H1 (cell line): ENCODE results near the gene EIF4ENIF1. TPM values are rescaled to one million over a fixed set of nuclear protein-coding genes. Genes with fewer than 3 reads are reported as not detected.

ENCODE experiments used
- BACH1 ChIP-seq: IDR thresholded peaks from 2 replicates; pipeline ENCODE4 v1.6.1; 2012; ENCODE audit warnings: low read length, improper control_type of control experiment
- CEBPB ChIP-seq: IDR thresholded peaks from 2 replicates; pipeline ENCODE4 v1.6.1; 2012; ENCODE audit warnings: low read depth, low read length
- CHD1 ChIP-seq: IDR thresholded peaks from 2 replicates; pipeline ENCODE4 v1.6.1; 2012; ENCODE audit warnings: low read depth, low read length, improper control_type of control experiment
- CREB1 ChIP-seq: IDR thresholded peaks from 2 replicates; pipeline ENCODE4 v1.6.1; 2012; ENCODE audit warnings: inconsistent platforms
- EGR1 ChIP-seq: IDR thresholded peaks from 2 replicates; pipeline ENCODE4 v1.6.1; 2011; ENCODE audit warnings: low read depth, low read length, borderline replicate concordance
- EP300 ChIP-seq, 2 experiments: IDR thresholded peaks; 1 replicate in 1 of 2; 2 replicates in 1 of 2; pipeline ENCODE4 v1.6.1; 2011 to 2012; ENCODE audit warnings: low read depth in 2 of 2, low read length in 2 of 2, mild to moderate bottlenecking in 2 of 2, borderline replicate concordance in 1 of 2, inconsistent platforms in 1 of 2, moderate library complexity in 1 of 2
- GABPA ChIP-seq: IDR thresholded peaks from 2 replicates; pipeline ENCODE4 v1.6.1; 2011; ENCODE audit warnings: mild to moderate bottlenecking, low read length, moderate library complexity, borderline replicate concordance; ENCODE audit not compliant: insufficient read depth
- HDAC6 ChIP-seq: IDR thresholded peaks from one replicate; pipeline ENCODE4 v1.7.1; 2012; ENCODE audit warnings: low read depth, mild to moderate bottlenecking, inconsistent platforms, low read length, moderate library complexity
- JUND ChIP-seq: IDR thresholded peaks from 2 replicates; pipeline ENCODE4 v1.6.1; 2011; ENCODE audit warnings: mild to moderate bottlenecking, improper control_type of control experiment, low read length
- KDM1A ChIP-seq: fragments of 200-600, 300-600 bp; sonication (generic); IDR thresholded peaks from 2 replicates; pipeline ENCODE4 v1.7.1; 2016; ENCODE audit warnings: mild to moderate bottlenecking, low read length, borderline replicate concordance
- POLR2A ChIP-seq, 2 experiments: IDR thresholded peaks; 1 replicate in 1 of 2; 2 replicates in 1 of 2; pipeline ENCODE4 v1.6.1; 2011; ENCODE audit warnings: low read depth in 2 of 2, low read length in 2 of 2, mild to moderate bottlenecking in 2 of 2; ENCODE audit errors: control extremely low read depth in 1 of 2
- RNF2 ChIP-seq: fragments of 200-900, 300-1000 bp; sonication (generic); IDR thresholded peaks from 2 replicates; pipeline ENCODE4 v1.7.1; 2016; ENCODE audit warnings: borderline replicate concordance, low read depth, mild to moderate bottlenecking, antibody characterized with exemption, low read length; ENCODE audit not compliant: poor library complexity, severe bottlenecking; ENCODE audit errors: missing control alignments
- SIN3A ChIP-seq, 2 experiments: IDR thresholded peaks in 1 of 2; conservative IDR thresholded peaks in 1 of 2; 2 replicates each; pipeline ENCODE4 v1.6.1; 2011 to 2012; ENCODE audit warnings: low read length in 2 of 2, improper control_type of control experiment in 1 of 2, low read depth in 1 of 2, mild to moderate bottlenecking in 1 of 2
- SIRT6 ChIP-seq: IDR thresholded peaks from one replicate; pipeline ENCODE4 v1.7.1; 2012; ENCODE audit warnings: low read length, inconsistent platforms
- SP1 ChIP-seq: IDR thresholded peaks from 2 replicates; pipeline ENCODE4 v1.6.1; 2011; ENCODE audit warnings: low read depth, low read length
- SP4 ChIP-seq: IDR thresholded peaks from 2 replicates; pipeline ENCODE4 v1.6.1; 2012; ENCODE audit warnings: low read length, inconsistent platforms
- SUZ12 ChIP-seq: fragments of 200-600 bp; sonication (generic); IDR thresholded peaks from 2 replicates; pipeline ENCODE4 v1.6.1; 2012; ENCODE audit warnings: mild to moderate bottlenecking, inconsistent platforms, low read length, moderate library complexity, mixed read lengths
- YY1 ChIP-seq: IDR thresholded peaks from 2 replicates; pipeline ENCODE4 v1.6.1; 2011; ENCODE audit warnings: low read depth, mild to moderate bottlenecking, low read length
- polyA plus RNA-seq, 7 experiments: library from polyadenylated mRNA; depleted of rRNA in 3 of 7; stranded (reverse) in 5 of 7; unstranded in 2 of 7; fragments of >200 nt in 5 of 7; fragments of 200-250 nt in 2 of 7; gene quantifications; 1 replicate in 5 of 7; 2 replicates in 1 of 7; 4 replicates in 1 of 7; pipeline versions ENCODE4 v1.2.1 to v1.2.3, GENCODE V29; 2011 to 2013; ENCODE audit warnings: missing spikeins in 2 of 7, mixed read lengths in 2 of 7
- total RNA-seq: library from RNA; stranded (reverse); fragmentation: NEBNext Ultra II Directional; extraction: Animal tissue kit (Norgen Biotek cat#: 25700); gene quantifications from 2 replicates; pipeline ENCODE4 v1.2.1, GENCODE V29; 2021
- TF ChIP-seq, protein P1 (sequence below): IDR thresholded peaks from 2 replicates; pipeline ENCODE4 v1.6.1; 2011; ENCODE audit warnings: low read length, improper control_type of control experiment
- TF ChIP-seq, protein P2 (sequence below): IDR thresholded peaks from 2 replicates; pipeline ENCODE4 v1.6.1; 2011; ENCODE audit warnings: low read depth, mild to moderate bottlenecking, low read length; ENCODE audit not compliant: insufficient read depth
- TF ChIP-seq, protein P3 (sequence below): IDR thresholded peaks from 2 replicates; pipeline ENCODE4 v1.6.1; 2012; ENCODE audit warnings: low read length, inconsistent platforms

EIF4ENIF1 gene
- total and polyA plus RNA-seq, 2 of the 8 experiments (the other 6 are each of a cell fraction or from before 2014, with no cell fraction given), result 21.9 to 23.6 TPM

DNA sequence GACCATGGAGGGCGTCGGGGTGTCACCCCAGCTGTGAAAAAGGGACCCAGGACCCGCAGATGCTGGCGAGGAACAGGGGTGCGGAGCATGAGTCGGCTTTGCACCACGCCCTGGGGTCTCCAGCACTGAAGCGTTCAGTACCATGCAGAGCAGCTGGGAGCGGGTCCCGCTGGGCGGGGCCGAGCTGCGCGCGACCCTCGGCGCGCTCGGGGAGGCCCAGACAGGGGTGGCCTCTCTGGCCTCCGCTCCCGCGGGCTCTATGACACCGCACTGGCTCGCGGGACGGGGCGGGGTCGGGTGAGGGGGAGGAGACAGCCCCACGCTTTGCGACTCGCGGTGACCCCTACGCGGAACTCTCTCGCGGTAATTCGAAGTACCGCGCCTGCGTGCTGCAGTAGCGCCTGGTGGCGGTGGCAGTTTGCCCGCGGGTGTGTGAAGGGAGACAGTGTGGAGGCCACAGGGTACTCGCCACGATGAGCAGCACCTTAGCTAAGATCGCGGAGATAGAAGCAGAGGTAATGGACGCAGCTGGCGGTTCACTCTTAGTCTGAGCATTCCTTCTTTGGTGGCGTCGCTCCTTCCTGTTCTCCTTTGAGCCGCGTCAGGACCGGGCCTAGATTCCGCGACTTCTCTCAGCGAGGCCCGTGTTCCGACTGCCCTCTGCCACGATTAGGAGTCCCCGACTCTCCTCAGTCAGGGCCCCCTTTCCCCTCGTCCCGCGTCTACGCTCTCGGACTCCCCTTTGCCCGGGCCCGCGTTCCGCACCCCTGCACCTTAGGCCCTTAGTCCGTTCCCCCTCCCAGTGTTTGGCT, 90.2 kb downstream of the EIF4ENIF1 start, which contains the start of gene DRG1 (continued):
- TF ChIP-seq EP300 (IDR thresholded peaks at IDR 0.05; ENCODE audit: borderline replicate concordance in 1 of 2, low read depth in 2 of 2, low read length in 2 of 2) (no peak), EGR1 (no peak), SP4 (no peak), CHD1 (no peak), SIRT6 (no peak), GABPA (no peak), CREB1 (peak; percentile 64; the same call in 1 of the 2 replicates), SIN3A (conservative IDR thresholded peaks at IDR 0.05 in 1 of 2, IDR thresholded peaks at IDR 0.05 in 1 of 2; ENCODE audit: low read depth in 1 of 2, low read length in 2 of 2) (peak; percentile 26 to 86; a peak in 2 of 4 replicates), SUZ12 (no peak), RNF2 (no peak), HDAC6 (no peak), POLR2A (IDR thresholded peaks at IDR 0.05; ENCODE audit: control extremely low read depth in 1 of 2, low read depth in 2 of 2, low read length in 2 of 2) (peak; percentile 92 to 98), YY1 (no peak), JUND (no peak; the same call in none of the 2 replicates), SP1 (peak; percentile 66; the same call in 1 of the 2 replicates), BACH1 (peak; percentile 87), CEBPB (no peak), KDM1A (no peak)
- TF ChIP-seq, protein P1, sequence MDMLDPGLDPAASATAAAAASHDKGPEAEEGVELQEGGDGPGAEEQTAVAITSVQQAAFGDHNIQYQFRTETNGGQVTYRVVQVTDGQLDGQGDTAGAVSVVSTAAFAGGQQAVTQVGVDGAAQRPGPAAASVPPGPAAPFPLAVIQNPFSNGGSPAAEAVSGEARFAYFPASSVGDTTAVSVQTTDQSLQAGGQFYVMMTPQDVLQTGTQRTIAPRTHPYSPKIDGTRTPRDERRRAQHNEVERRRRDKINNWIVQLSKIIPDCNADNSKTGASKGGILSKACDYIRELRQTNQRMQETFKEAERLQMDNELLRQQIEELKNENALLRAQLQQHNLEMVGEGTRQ, result no peak
- TF ChIP-seq, protein P2, sequence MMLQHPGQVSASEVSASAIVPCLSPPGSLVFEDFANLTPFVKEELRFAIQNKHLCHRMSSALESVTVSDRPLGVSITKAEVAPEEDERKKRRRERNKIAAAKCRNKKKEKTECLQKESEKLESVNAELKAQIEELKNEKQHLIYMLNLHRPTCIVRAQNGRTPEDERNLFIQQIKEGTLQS, result no peak
- TF ChIP-seq, protein P3, sequence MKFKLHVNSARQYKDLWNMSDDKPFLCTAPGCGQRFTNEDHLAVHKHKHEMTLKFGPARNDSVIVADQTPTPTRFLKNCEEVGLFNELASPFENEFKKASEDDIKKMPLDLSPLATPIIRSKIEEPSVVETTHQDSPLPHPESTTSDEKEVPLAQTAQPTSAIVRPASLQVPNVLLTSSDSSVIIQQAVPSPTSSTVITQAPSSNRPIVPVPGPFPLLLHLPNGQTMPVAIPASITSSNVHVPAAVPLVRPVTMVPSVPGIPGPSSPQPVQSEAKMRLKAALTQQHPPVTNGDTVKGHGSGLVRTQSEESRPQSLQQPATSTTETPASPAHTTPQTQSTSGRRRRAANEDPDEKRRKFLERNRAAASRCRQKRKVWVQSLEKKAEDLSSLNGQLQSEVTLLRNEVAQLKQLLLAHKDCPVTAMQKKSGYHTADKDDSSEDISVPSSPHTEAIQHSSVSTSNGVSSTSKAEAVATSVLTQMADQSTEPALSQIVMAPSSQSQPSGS, result no peak
